Uterus (tissue), 2 donors: Measurements from ENCODE around the gene GLIS1.

Experiments
- CTCF ChIP-seq, 4 experiments: fragments of 200-600 bp in 2 of 4; fragments of 450-650 bp in 2 of 4; sonication (generic) in 2 of 4; IDR thresholded peaks; one replicate each; pipeline ENCODE4 v1.5.1; 2016 to 2019; ENCODE audit warnings: antibody characterized with exemption in 4 of 4, mild to moderate bottlenecking in 2 of 4, moderate library complexity in 1 of 4
- POLR2A ChIP-seq, 2 donors: fragments of 450-650 bp; IDR thresholded peaks; one replicate each; pipeline ENCODE4 v1.6.1; 2016; ENCODE audit warnings: antibody characterized with exemption in 2 of 2, mild to moderate bottlenecking in 1 of 2, moderate library complexity in 1 of 2

DNA sequence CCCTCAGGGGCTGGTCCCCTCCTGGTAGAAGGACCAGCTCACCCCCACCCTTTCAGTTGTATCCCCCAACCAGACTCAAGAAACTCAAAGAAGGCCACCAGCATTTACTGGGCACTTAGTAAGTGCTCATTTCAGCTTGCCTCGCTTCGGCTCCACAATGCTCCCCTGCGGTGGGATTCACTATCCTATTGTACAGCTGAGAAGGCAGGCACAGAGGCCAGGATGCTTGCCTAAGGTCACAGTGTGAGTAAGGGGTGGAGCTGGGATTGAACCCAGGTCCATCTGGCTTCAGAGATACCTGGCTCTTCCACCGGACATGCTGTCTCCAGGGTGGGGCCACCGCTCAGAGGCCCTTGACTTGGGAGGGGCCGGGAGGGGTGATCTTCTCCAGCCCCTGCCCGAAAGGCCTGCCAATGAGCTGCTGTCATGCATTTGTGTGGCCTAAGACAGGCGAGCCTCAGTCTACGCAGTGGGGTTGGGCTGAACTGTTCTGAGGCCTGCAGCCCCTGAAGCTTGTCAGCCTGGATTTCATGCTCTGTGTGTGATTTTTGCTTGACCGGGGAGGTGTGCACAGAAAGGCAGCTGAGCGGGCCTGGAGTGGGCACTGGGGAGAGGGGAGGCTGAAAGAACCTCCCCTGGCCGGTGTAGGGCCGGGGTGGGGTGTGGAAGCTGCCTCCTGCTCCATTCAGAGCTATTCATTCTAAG lies 231.7 kb downstream of the GLIS1 start:
- TF ChIP-seq CTCF (IDR thresholded peaks at IDR 0.05) (no peak), POLR2A (IDR thresholded peaks at IDR 0.05) (no peak)
